NCI-H446 (cell line): Measurements from ENCODE around the gene GRID1.
"Not testable (repeated sequence)": the region's sequence is repeated elsewhere in the genome, so short reads cannot be mapped to it uniquely, and the experiment has no call there.

ENCODE experiments used
- DNase-seq, 2 experiments: peaks; one replicate each; lab custom pipeline; 2025; lab: John Stamatoyannopoulos, UW

Gene GRID1

GRCh38 chr10:86138551-86139065 lies 228.0 kb downstream of the GRID1 start:
- DNase-seq = no peak

- no peak for DNase-seq
Measured at GRCh38 chr10:86137561-86137960, 229.0 kb downstream of the GRID1 start.

- DNase-seq = no peak
Measured at GRCh38 chr10:86136934-86137333, 229.7 kb downstream of the GRID1 start.

- DNase-seq = no peak
Measured at GRCh38 chr10:86135191-86135590, 231.4 kb downstream of the GRID1 start.

GRCh38 chr10:86130737-86131475 lies 235.7 kb downstream of the GRID1 start:
- DNase-seq = no peak

GRCh38 chr10:86130041-86130440 lies 236.6 kb downstream of the GRID1 start:
- no peak for DNase-seq

GRCh38 chr10:86128360-86128759 lies 238.2 kb downstream of the GRID1 start:
- DNase-seq = no peak

- DNase-seq = no peak
Measured at GRCh38 chr10:86127274-86127819, 239.2 kb downstream of the GRID1 start.

GRCh38 chr10:86124734-86125133 lies 241.9 kb downstream of the GRID1 start:
- no peak for DNase-seq

GRCh38 chr10:86123715-86124114 lies 242.9 kb downstream of the GRID1 start:
- DNase-seq = no peak

- DNase-seq = no peak
Measured at GRCh38 chr10:86123304-86123703, 243.3 kb downstream of the GRID1 start.

- no peak for DNase-seq
Measured at GRCh38 chr10:86122646-86123045, 243.9 kb downstream of the GRID1 start.

GRCh38 chr10:86121200-86121599 lies 245.4 kb downstream of the GRID1 start:
- no peak for DNase-seq

- DNase-seq = no peak
Measured at GRCh38 chr10:86117051-86117450, 249.5 kb downstream of the GRID1 start.

GRCh38 chr10:86113983-86114382 lies 252.6 kb downstream of the GRID1 start:
- no peak for DNase-seq

- DNase-seq = no peak
Measured at GRCh38 chr10:86113501-86113900, 253.1 kb downstream of the GRID1 start.

- DNase-seq = no peak
Measured at GRCh38 chr10:86113044-86113443, 253.6 kb downstream of the GRID1 start.

- no peak for DNase-seq
Measured at GRCh38 chr10:86111902-86112545, 254.6 kb downstream of the GRID1 start.

GRCh38 chr10:86110156-86110786 lies 256.3 kb downstream of the GRID1 start:
- DNase-seq = no peak

- DNase-seq = no peak
Measured at GRCh38 chr10:86109421-86109820, 257.2 kb downstream of the GRID1 start.

GRCh38 chr10:86108696-86109095 lies 257.9 kb downstream of the GRID1 start:
- DNase-seq = no peak

- DNase-seq = not testable (repeated sequence)
Measured at GRCh38 chr10:86107611-86108310, 258.8 kb downstream of the GRID1 start.
